SU-DHL-6 (cell line): ENCODE measurements around the gene TEAD3.

Experiments
- EZH2phosphoT487 ChIP-seq: fragments of 200-600 bp; sonication (generic), shearing (Covaris generic); conservative IDR thresholded peaks from 2 replicates; pipeline ENCODE4 v1.6.1; 2018; ENCODE audit warnings: mild to moderate bottlenecking, antibody characterized with exemption, low read length, moderate library complexity, mixed read lengths
- TF ChIP-seq, protein P1 (sequence below): fragments of 200-600 bp; sonication (generic); IDR thresholded peaks from one replicate; pipeline ENCODE4 v1.5.1; 2017; ENCODE audit warnings: antibody characterized with exemption, mild to moderate bottlenecking, low read length, moderate library complexity; ENCODE audit not compliant: insufficient read depth, poor library complexity, severe bottlenecking

DNA sequence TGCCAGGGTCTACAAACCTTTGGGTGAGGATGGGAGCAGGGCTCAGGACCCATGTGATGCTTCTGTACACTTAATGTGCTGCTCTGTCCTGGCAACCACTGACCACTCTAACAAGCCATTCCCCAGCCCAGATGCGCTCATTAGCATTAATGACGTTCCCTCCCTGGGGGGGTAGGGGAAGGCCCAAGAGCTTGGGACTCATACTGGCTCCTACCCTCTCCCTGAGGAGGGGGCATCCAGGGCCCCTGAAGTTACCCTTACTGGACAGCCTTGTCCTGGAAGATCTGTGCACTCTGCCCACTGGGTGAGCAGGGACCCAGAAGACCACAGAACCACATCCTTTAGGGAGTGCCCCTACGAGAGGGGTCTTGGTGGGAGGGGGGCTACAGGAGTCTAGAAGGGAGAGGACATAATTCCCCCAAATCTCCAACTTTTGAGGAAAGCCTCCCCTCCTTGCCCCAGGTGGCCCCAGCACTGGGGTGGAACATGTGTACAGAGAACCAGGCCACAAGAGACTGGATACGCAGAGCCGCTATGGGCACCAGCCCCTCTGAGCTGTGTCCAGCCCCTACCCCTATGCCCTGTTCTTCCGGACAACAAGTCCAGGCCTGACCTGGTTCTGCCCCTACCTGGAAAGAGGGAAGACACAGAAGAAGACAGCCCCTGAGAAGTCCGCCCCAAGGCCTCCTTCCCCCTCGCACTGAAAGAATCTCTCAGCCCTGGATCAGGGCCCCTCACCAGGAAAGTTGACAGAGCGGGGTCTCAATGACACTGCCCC, 1.4 kb downstream of the TEAD3 start:
- TF ChIP-seq, protein P1, sequence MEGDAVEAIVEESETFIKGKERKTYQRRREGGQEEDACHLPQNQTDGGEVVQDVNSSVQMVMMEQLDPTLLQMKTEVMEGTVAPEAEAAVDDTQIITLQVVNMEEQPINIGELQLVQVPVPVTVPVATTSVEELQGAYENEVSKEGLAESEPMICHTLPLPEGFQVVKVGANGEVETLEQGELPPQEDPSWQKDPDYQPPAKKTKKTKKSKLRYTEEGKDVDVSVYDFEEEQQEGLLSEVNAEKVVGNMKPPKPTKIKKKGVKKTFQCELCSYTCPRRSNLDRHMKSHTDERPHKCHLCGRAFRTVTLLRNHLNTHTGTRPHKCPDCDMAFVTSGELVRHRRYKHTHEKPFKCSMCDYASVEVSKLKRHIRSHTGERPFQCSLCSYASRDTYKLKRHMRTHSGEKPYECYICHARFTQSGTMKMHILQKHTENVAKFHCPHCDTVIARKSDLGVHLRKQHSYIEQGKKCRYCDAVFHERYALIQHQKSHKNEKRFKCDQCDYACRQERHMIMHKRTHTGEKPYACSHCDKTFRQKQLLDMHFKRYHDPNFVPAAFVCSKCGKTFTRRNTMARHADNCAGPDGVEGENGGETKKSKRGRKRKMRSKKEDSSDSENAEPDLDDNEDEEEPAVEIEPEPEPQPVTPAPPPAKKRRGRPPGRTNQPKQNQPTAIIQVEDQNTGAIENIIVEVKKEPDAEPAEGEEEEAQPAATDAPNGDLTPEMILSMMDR: no peak
- no peak for TF ChIP-seq EZH2phosphoT487
